Muscle layer of duodenum (tissue), 2 donors: Measurements from ENCODE around the gene KRTAP4-8.
"Not testable (repeated sequence)": the region's sequence is repeated elsewhere in the genome, so short reads cannot be mapped to it uniquely, and the experiment has no call there.

Source experiments
- H3K27ac ChIP-seq: one replicate; pipeline ENCODE4 v1.7.0; 2013; ENCODE audit warnings: mild to moderate bottlenecking, low read length
- H3K27me3 ChIP-seq: one replicate; pipeline ENCODE4 v1.7.0; 2013; ENCODE audit warnings: low read depth, mild to moderate bottlenecking, control low read depth, low read length
- H3K36me3 ChIP-seq, 2 donors: one replicate each; pipeline ENCODE4 v1.7.0; 2013; ENCODE audit warnings: low read length in 2 of 2, control low read depth in 1 of 2, mild to moderate bottlenecking in 1 of 2; ENCODE audit not compliant: insufficient read depth in 2 of 2, control insufficient read depth in 1 of 2
- H3K4me1 ChIP-seq, 2 donors: one replicate each; pipeline ENCODE4 v1.7.0; 2013; ENCODE audit warnings: low read length in 2 of 2, mild to moderate bottlenecking in 2 of 2, control low read depth in 1 of 2, moderate library complexity in 1 of 2; ENCODE audit not compliant: insufficient read depth in 2 of 2, control insufficient read depth in 1 of 2
- H3K4me3 ChIP-seq, 2 donors: one replicate each; pipeline ENCODE4 v1.7.0; 2013; ENCODE audit warnings: low read length in 2 of 2, low read depth in 1 of 2, mild to moderate bottlenecking in 1 of 2
- H3K9me3 ChIP-seq, 2 donors: one replicate each; pipeline ENCODE4 v1.7.0; 2013; ENCODE audit warnings: low read length in 2 of 2, control low read depth in 1 of 2, mild to moderate bottlenecking in 1 of 2; ENCODE audit not compliant: control insufficient read depth in 1 of 2
- donor health status: healthy.

KRTAP4-8 gene

DNA sequence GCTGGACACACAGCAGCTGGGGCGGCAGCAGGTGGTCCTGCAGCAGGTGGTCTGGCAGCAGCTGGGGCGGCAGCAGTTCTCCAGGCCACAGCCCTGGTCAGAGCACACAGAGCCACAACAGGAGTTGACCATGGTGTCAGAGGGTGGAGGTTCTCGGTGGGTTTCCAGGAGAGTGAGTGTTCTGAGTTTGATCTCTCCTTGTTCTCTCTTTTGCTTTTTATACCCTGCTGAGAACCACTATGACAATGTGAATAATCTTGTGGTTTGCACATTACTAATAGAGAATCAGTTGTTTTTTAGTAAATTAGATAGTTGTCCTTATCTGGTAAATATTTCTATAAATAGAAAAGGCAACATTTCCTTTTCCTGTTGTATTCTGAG, 26.0 kb upstream of the KRTAP4-8 start, which contains the start of gene KRTAP4-12:
KRTAP4-12 (minus strand) TSS at position 192 of the 381 bp plus-strand sequence; CDS start at position 132, 60 bp downstream.
- H3K27ac ChIP-seq, H3K9me3 ChIP-seq, H3K4me1 ChIP-seq, H3K27me3 ChIP-seq, H3K36me3 ChIP-seq, H3K4me3 ChIP-seq: not testable (repeated sequence)

DNA sequence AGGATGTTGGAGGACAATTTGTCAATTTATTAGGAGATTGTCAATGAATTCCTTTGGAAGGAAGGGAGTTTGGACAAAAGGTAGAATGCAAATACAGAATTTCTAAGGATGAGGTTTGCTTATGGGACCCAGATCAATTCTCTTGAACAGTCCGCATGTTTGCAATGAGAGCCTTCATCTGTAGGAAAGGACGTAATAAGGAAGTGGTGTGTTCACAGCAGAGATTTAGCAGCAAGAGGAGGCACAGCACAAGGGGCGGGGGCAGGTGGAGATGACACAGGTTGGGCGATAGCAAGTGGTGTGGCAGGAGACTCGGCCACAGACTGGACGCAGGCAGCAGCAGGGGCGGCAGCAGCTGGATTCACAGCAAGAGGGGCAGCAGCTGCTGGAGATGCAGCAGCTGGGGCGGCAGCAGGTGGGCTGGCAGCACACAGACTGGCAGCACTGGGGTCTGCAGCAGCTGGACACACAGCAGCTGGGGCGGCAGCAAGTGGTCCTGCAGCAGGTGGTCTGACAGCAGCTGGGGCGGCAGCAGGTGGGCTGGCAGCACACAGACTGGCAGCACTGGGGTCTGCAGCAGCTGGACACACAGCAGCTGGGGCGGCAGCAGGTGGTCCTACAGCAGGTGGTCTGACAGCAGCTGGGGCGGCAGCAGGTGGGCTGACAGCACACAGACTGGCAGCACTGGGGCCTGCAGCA, 25.5 kb upstream of the KRTAP4-8 start:
- not testable (repeated sequence) for H3K36me3 ChIP-seq

DNA sequence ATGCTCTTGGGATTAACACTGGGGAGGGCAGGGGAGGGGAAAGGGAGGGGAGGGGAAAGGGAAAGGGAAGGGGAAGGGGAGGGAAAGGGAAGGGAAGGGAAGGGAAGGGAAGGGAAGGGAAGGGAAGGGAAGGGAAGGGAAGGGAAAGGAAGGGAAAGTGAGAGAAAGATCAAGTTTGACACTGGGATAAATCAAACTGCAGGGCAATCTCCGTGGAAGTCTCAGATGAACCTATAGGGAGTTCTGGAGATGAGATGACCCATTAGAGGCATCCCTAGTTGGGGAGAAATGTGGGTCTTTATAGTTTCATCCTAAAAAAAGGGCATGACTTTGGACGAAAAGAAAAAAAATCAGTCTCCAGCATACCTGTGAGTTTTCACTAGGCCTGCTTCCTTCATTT, 23.8 kb upstream of the KRTAP4-8 start:
- no peak overlapping the region for H3K4me3 ChIP-seq
- no peaks in the 10 kb centered on the region for H3K36me3 ChIP-seq
- H3K4me1 ChIP-seq = no peaks in the 10 kb centered on the region
- H3K27ac ChIP-seq = no peak overlapping the region
- no peaks in the 10 kb centered on the region for H3K27me3 ChIP-seq
- no peaks in the 10 kb centered on the region for H3K9me3 ChIP-seq

More for the DNA sequence above, 25.5 kb upstream of the KRTAP4-8 start:
- not testable (repeated sequence) for H3K9me3 ChIP-seq, H3K4me3 ChIP-seq, H3K27ac ChIP-seq, H3K27me3 ChIP-seq, H3K4me1 ChIP-seq

DNA sequence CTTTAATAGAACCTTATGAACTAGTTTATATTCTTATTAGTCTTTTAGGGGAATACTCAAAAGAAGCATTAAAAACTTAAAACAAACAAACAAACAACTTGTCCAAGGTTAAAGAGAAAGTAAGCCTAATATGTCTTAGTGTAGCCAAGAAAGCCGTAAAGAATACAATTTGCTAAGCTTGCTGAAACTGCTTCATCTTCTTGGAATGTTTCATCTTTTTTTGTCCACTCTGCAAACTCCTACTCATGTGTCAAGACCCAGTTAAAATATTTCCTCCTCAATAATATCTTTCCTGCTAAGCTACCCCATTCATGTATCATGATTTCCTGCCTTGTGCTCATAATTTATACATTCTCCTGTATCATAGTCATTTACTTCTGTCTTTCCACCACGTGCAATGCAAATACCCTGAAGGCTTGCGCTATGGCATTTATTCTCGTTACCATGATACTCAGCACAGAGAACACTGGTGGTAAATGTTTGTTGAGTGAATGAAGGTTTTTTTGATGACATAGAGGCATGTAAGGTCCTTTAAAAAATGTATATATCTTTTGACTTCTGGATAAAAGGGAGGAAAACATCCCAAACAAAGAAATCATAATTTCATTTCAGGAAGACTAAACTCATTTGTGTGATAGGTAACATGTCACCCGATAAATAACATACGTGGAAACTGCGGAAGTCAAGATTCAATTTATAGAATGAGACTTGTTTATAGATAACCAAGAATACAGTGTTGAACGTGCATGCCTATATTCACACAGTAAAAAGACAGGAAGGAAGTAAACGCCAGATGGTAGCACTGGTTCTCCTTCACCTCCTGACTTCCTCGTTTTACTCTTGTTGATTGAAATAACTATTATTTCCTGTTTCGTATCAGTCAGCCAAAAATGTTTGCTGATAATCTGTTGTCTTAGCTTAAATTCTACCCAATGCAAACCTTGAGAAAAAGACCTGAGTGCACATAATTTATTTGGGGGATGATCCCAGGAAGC, 22.1 kb upstream of the KRTAP4-8 start:
- not testable (repeated sequence) for H3K4me1 ChIP-seq, H3K27ac ChIP-seq, H3K36me3 ChIP-seq, H3K4me3 ChIP-seq, H3K9me3 ChIP-seq, H3K27me3 ChIP-seq

DNA sequence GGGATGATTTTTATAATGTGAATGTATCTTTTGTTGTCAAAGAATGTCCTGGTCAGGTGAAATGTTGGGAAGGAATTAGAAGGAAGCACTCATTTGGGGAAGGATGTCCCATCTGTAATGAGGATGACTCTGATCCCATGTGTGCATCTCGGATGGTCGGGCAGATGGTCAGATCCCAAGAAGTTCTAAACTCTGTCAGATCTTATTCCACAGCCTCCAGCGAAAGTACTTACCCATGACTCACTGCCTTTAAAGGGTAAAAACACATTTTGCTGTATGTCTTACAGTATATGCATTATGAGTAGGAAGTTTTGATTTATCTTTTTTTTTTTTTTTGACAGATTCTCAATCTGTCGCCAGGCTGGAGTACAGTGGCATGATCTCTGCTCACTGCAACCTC, 20.8 kb upstream of the KRTAP4-8 start:
- no peaks in the 10 kb centered on the region for H3K4me1 ChIP-seq
- H3K4me3 ChIP-seq = no peak overlapping the region
- H3K36me3 ChIP-seq = no peaks in the 10 kb centered on the region
- H3K27me3 ChIP-seq = no peaks in the 10 kb centered on the region
- no peaks in the 10 kb centered on the region for H3K9me3 ChIP-seq
- no peak overlapping the region for H3K27ac ChIP-seq

DNA sequence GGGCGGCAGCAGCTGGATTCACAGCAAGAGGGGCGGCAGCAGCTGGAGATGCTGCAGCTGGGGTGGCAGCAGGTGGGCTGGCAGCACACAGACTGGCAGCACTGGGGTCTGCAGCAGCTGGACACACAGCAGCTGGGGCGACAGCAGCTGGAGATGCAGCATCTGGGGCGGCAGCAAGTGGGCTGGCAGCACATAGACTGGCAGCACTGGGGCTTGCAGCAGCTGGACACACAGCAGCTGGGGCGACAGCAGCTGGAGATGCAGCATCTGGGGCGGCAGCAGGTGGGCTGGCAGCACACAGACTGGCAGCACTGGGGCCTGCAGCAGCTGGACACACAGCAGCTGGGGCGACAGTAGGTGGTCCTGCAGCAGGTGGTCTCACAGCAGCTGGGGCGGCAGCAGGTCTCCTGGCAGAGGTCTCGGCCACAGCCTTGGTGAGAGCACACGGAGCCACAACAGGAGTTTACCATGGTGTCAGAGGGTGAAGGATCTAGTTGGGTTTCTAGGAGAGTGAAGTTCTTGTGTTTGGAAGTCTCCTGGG, 20.0 kb upstream of the KRTAP4-8 start, which contains the start of gene KRTAP4-11:
KRTAP4-11 (minus strand) TSS at position 528 of the 541 bp plus-strand sequence; CDS start at position 470, 58 bp downstream.
- not testable (repeated sequence) for H3K27me3 ChIP-seq, H3K4me3 ChIP-seq, H3K36me3 ChIP-seq, H3K9me3 ChIP-seq, H3K4me1 ChIP-seq, H3K27ac ChIP-seq

DNA sequence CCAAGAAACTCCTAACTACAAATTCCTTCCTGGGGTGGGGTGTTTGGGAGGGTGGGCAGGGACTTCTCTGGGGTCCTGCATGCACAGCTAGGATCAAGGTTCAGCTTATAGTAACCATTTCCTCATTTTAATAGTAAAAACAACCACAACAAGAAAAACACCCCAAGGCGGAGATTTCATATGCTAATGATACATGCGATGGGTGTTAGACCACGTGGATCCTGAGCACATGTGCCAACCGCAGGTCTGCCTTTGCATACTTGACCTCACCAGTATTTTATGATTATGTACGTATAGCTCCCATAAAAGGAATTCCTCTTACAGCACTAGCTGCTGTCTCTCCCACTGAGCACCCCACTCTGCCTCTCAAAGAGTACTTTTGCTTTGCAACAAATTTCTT, 18.4 kb upstream of the KRTAP4-8 start:
- Histone ChIP-seq H3K9me3 (no peaks in the 10 kb centered on the region), H3K4me1 (no peaks in the 10 kb centered on the region), H3K27ac (no peak overlapping the region), H3K36me3 (no peaks in the 10 kb centered on the region), H3K27me3 (no peaks in the 10 kb centered on the region), H3K4me3 (no peak overlapping the region)

DNA sequence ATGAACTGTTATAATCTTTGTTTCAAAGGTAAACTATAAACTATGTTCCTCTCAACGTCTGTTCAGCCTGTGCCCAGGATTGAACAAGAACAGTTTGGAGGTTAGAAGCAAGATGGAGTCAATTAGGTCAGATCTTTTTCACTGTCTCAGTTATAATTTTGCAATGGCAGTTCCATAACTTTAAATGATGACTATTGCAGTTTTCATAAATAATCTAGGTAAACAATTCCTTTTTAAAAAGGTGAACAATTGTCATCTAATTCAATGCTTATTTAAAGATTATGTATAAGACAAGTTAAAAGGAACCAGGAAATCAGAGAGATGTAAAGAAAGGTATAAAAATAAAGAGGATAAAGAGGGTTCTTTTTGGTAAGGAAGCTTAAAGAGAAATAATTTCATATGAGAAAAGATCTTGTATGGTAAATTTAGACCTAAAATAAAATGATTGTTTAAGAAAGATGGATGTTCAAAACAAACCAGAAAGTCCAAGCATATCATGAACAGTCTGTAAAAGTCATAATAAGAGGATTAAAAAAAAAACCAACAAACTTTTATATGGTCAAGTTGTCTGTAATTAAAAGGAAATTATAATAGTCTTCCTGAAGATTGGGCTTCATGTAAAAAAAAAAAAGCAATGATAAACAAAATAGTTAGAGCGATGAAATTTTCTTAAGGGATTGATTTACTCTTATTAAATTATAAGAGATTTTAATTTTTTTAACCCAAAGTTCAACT, 13.4 kb upstream of the KRTAP4-8 start:
- H3K27me3 ChIP-seq = no peaks in the 10 kb centered on the region
- H3K27ac ChIP-seq = no peak overlapping the region
- H3K9me3 ChIP-seq = no peaks in the 10 kb centered on the region
- no peaks in the 10 kb centered on the region for H3K4me1 ChIP-seq
- no peaks in the 10 kb centered on the region for H3K36me3 ChIP-seq
- H3K4me3 ChIP-seq = no peak overlapping the region

DNA sequence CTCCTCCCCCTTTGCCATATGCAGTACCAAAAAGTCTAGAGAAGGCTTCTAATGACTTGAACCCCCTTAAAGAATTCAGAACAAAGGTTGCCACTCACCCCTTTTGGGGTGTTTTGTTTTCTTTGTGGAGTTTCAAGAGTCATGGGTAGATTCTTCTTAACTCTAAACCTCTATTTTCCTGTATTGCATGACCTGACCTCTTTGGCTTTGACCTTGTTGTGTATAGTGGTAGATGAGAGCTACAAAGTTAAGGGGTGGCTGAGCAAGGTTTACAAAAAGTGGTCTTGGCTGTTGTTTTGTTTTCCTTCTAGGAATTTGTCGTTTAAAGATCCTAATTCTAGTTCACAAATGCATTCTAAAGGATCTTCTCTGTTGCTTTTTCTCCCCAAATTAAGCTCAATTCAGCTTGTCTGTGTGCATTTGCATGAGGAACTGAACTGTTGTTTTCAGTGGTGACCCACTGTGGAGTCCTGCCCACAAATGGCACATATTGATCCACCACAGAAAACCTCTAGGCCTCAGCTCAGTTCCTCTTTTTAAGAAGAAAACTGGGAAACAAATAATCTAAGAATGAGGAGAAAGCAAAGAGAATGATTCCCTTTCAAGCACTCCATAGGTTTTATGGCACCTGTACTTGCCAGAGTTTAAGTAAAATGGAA, 10.9 kb upstream of the KRTAP4-8 start:
- H3K27me3 ChIP-seq, H3K36me3 ChIP-seq, H3K27ac ChIP-seq, H3K4me3 ChIP-seq, H3K4me1 ChIP-seq, H3K9me3 ChIP-seq: not testable (repeated sequence)

DNA sequence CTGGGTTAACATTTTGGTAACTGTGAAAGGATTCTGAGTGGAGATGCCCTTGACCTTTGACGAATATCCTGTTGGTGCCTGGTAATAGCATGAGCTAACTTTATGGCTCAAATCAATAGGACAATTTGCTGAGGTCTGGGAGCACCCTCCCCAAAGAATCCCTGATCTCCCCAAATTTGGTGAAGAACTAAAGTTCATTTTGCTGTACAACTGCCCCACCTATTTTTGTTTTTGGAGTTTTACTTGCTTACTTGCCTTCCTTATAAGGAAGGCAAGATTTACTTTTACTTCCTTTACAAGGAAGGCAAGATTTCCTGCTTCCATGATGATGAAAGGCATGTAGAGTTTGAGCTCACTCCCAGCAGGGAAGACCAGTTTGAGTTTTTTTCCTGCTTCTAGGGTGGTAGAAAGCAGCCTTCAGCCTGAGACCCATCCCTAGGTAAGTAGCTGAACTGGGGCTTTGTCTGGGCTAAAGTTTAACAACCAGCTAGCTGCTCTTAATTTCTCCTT, 10.1 kb upstream of the KRTAP4-8 start:
- Histone ChIP-seq H3K4me3 (no peak overlapping the region), H3K27ac (no peak overlapping the region), H3K27me3 (no peaks in the 10 kb centered on the region), H3K36me3 (no peaks in the 10 kb centered on the region), H3K4me1 (no peaks in the 10 kb centered on the region), H3K9me3 (no peaks in the 10 kb centered on the region)
